WERI-Rb-1 (cell line): ENCODE measurements around the gene ART1.

ENCODE experiments used
- DNase-seq: peaks from one replicate; pipeline ENCODE4 v3.0.0-alpha.2; 2020
- H3K27ac ChIP-seq: fragments of 250-450 bp; sonication (Bioruptor Pico); 2 replicates; pipeline ENCODE4 v1.5.1; 2020; ENCODE audit warnings: mild to moderate bottlenecking, moderate library complexity
- H3K27me3 ChIP-seq: fragments of 250-450 bp; sonication (Bioruptor Pico); 2 replicates; pipeline ENCODE4 v1.5.1; 2021; ENCODE audit warnings: mild to moderate bottlenecking, low read depth, moderate library complexity; ENCODE audit not compliant: insufficient read depth, severe bottlenecking
- H3K36me3 ChIP-seq: fragments of 250-450 bp; sonication (Bioruptor Pico); 2 replicates; pipeline ENCODE4 v1.5.1; 2020; ENCODE audit warnings: mild to moderate bottlenecking, moderate library complexity
- H3K4me3 ChIP-seq: 2 replicates; pipeline ENCODE4 v1.5.1; 2011; ENCODE audit warnings: low read depth, mild to moderate bottlenecking, control low read depth, low read length
- H3K9me3 ChIP-seq: fragments of 250-450 bp; sonication (Bioruptor Pico); 2 replicates; pipeline ENCODE4 v1.5.1; 2021; ENCODE audit warnings: mild to moderate bottlenecking, moderate library complexity; ENCODE audit not compliant: severe bottlenecking
- TF ChIP-seq, protein P1 (sequence below): IDR thresholded peaks from 2 replicates; pipeline ENCODE4 v1.5.1; 2011; ENCODE audit warnings: low read depth, mild to moderate bottlenecking, control low read depth, inconsistent platforms, low read length

The ART1 gene

DNA sequence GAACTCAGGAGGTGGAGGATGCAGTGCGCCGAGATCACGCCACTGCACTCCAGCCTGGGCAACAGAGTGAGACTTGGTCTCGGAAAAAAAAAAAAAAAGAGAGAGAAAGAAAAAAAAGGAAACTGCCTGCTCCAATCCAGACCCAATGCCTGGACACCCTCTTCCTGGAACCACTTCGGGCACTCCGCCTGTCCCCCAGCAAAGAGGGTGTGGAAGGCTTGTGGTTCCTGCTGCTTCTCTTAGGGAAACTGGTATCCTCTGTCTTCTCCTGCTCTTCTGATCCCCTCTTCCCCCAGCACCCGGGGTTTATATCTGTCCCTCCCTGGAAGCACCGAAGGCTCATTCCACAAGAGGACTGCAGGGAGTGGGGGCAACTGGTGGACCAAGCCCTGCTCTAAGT is 13.3 kb downstream of the ART1 start:
- Histone ChIP-seq H3K36me3 (no peaks in the 10 kb centered on the region), H3K27me3 (no peaks in the 10 kb centered on the region), H3K27ac (no peak overlapping the region), H3K4me3 (no peak overlapping the region), H3K9me3 (no peaks in the 10 kb centered on the region)
- DNase-seq = no peak
- TF ChIP-seq, protein P1, sequence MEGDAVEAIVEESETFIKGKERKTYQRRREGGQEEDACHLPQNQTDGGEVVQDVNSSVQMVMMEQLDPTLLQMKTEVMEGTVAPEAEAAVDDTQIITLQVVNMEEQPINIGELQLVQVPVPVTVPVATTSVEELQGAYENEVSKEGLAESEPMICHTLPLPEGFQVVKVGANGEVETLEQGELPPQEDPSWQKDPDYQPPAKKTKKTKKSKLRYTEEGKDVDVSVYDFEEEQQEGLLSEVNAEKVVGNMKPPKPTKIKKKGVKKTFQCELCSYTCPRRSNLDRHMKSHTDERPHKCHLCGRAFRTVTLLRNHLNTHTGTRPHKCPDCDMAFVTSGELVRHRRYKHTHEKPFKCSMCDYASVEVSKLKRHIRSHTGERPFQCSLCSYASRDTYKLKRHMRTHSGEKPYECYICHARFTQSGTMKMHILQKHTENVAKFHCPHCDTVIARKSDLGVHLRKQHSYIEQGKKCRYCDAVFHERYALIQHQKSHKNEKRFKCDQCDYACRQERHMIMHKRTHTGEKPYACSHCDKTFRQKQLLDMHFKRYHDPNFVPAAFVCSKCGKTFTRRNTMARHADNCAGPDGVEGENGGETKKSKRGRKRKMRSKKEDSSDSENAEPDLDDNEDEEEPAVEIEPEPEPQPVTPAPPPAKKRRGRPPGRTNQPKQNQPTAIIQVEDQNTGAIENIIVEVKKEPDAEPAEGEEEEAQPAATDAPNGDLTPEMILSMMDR = no peak

DNA sequence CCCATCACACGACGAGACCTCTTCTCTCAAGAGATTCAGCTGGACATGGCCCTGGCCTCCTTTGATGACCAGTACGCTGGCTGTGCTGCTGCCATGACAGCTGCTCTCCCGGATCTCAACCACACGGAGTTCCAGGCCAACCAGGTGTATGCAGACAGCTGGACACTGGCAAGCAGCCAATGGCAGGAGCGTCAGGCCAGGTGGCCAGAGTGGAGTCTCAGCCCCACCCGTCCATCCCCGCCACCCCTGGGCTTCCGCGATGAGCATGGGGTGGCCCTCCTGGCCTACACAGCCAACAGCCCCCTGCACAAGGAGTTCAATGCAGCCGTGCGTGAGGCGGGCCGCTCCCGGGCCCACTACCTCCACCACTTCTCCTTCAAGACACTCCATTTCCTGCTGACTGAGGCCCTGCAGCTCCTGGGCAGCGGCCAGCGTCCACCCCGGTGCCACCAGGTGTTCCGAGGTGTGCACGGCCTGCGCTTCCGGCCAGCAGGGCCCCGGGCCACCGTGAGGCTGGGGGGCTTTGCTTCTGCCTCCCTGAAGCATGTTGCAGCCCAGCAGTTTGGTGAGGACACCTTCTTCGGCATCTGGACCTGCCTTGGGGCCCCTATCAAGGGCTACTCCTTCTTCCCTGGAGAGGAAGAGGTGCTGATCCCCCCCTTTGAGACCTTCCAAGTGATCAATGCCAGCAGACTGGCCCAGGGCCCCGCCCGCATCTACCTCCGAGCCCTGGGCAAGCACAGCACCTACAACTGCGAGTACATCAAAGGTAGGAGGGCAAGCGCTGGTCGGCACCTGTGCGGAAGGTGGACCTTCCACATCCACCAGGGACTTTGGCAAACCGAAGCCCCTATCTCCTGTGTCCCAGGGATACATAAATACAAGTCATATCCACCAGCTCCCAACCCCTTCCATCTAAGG is 14.9 kb downstream of the ART1 start:
- H3K27ac ChIP-seq = no peak overlapping the region
- H3K9me3 ChIP-seq = no peaks in the 10 kb centered on the region
- H3K4me3 ChIP-seq = no peak overlapping the region
- TF ChIP-seq, protein P1 = no peak
- H3K36me3 ChIP-seq = peaks cover 6% of the 10 kb centered on the region; the same call in 1 of the 2 replicates
- H3K27me3 ChIP-seq = no peaks in the 10 kb centered on the region
- DNase-seq = no peak

DNA sequence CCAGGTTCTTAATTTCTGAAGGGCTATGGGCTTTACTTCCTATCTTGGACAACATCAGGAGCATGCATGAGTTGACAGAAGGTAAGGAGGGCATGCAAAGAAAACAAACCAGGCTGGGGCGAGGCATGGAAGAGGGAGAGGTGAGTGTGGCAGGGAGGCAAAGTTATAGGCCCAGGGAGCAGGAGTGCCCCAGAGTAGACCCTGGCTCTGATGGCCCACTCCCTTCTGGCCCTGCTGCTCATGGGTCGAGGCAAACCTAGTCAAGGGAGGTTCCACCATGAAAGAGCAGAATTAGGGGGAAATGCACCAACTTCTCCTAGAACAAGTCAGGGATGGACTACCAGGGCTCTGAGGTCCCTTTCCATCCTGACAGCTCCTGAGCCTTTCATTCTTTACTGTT is 16.0 kb downstream of the ART1 start:
- no peak for DNase-seq
- TF ChIP-seq, protein P1 = no peak
- no peaks in the 10 kb centered on the region for H3K27me3 ChIP-seq
- H3K27ac ChIP-seq = no peak overlapping the region
- H3K4me3 ChIP-seq = no peak overlapping the region
- H3K9me3 ChIP-seq = no peaks in the 10 kb centered on the region
- H3K36me3 ChIP-seq = peaks cover 12% of the 10 kb centered on the region

DNA sequence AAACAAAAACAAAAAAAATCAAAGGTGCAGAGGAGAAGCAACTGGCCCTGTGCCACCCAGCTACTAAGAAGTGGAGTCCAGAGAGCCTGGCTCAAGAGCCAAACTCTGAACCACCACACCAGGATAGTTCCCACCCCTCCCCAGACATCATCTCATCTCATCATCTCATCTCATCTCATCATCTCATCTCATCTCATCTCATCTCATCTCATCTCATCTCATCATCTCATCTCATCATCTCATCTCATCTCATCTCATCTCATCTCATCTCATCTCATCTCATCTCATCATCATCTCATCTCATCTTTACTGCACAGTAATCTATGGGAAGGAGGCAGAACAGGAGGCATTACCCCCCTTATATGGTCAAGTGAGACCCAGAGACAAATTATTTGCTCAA is 17.9 kb downstream of the ART1 start:
- no peak overlapping the region for H3K27ac ChIP-seq
- TF ChIP-seq, protein P1 = no peak
- H3K9me3 ChIP-seq = no peaks in the 10 kb centered on the region
- H3K27me3 ChIP-seq = no peaks in the 10 kb centered on the region
- DNase-seq = no peak
- H3K4me3 ChIP-seq = no peak overlapping the region
- peaks cover 19% of the 10 kb centered on the region for H3K36me3 ChIP-seq

DNA sequence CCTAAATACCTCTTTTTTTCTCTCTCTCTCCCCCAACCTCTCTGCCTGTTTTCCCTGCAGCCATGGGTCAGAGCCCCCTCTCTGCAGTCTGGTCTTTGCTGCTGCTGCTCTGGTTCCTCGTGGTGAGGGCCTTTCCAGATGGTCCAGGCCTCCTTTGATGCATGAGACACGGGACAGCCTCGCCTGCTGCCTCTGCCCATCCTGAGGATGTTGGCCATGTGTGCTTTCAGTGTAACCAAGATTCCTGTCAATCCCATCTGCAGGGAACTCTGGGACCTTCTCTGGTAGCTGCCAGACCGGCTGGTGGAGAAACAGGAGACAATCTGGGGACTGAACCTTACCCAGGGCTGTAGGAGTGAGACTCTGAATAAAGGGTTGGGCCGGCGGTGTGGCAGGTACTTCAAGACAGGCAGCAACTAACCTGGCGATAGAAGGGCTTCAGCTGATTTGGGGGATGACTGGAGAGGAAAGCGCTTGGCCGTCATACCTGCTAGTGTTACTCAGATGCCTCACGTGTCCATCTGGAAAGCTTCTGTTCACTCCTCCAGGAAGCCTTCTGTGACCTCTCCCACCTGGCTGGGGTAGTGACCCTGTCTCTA is 19.2 kb downstream of the ART1 start:
- Histone ChIP-seq H3K36me3 (peaks cover 24% of the 10 kb centered on the region), H3K4me3 (no peak overlapping the region), H3K27ac (no peak overlapping the region), H3K9me3 (no peaks in the 10 kb centered on the region), H3K27me3 (no peaks in the 10 kb centered on the region)
- no peak for DNase-seq
- TF ChIP-seq, protein P1 = no peak
